Cardiac septum (tissue), 1 donor: ENCODE measurements around the gene KLF16. TPM values are rescaled to one million over a fixed set of nuclear protein-coding genes. Genes with fewer than 3 reads are reported as not detected.
"Not testable (repeated sequence)": the region's sequence is repeated elsewhere in the genome, so short reads cannot be mapped to it uniquely, and the experiment has no call there.

Experiments used
- DNase-seq: peaks from one replicate; pipeline ENCODE4 v3.0.0-alpha.2; 2020; ENCODE audit warnings: low spot score
- intact Hi-C: fragments of 100-400 bp; cut with DNase I; formaldehyde crosslinking; loops from one replicate; pipeline ENCODE4 v1.14.0; 2022
- long read RNA-seq: library from polyadenylated mRNA; unstranded; transcript quantifications from one replicate; pipeline ENCODE4 v2.0.0, GENCODE V29; 2021
- total RNA-seq: library from RNA; stranded (reverse); fragmentation: NEBNext Ultra II Directional; extraction: Animal tissue kit (Norgen Biotek cat#: 25700); gene quantifications from one replicate; pipeline ENCODE4 v1.2.1, GENCODE V29; 2021
- donor health status: DM: no; HTN: no; CAD: no.

The KLF16 gene
- 14.1 TPM for total RNA-seq
- long read RNA-seq, transcript KLF16-201 (2 exons, 2,890 nt) = major isoform, 26 of 34 reads
- long read RNA-seq, partial matches to known transcripts = 0 of 34 reads
- long read RNA-seq, other reads (novel, unspliced or antisense) = 8 of 34 reads

- intact Hi-C loops = no loop called here
- no peak for DNase-seq
Measured at GRCh38 chr19:1863328-1863637, at the start of gene KLF16. Gene KLF16, minus strand, starts transcription at chr19:1863579. Its CDS starts 82 bp downstream, at chr19:1863497.

GRCh38 chr19:1912760-1913505 lies 49.6 kb upstream of the KLF16 start:
- no peak for DNase-seq

GRCh38 chr19:1911995-1912394 lies 48.6 kb upstream of the KLF16 start:
- intact Hi-C loops = no loop called here
- no peak for DNase-seq

More at GRCh38 chr19:1912760-1913505, 49.6 kb upstream of the KLF16 start:
- intact Hi-C loops = no loop called here

- no peak for DNase-seq
- intact Hi-C loops = no loop called here
Measured at GRCh38 chr19:1911098-1911497, 47.7 kb upstream of the KLF16 start.

GRCh38 chr19:1910177-1910576 lies 46.8 kb upstream of the KLF16 start:
- DNase-seq = no peak
- intact Hi-C loops = no loop called here

- DNase-seq = no peak
- intact Hi-C loops = no loop called here
Measured at GRCh38 chr19:1909761-1910080, 46.3 kb upstream of the KLF16 start.

GRCh38 chr19:1908364-1908678 lies 44.9 kb upstream of the KLF16 start:
- intact Hi-C loops = no loop called here
- DNase-seq = no peak

GRCh38 chr19:1907563-1908363 lies 44.4 kb upstream of the KLF16 start:
- DNase-seq = no peak

GRCh38 chr19:1906985-1907562 lies 43.7 kb upstream of the KLF16 start:
- intact Hi-C loops = no loop called here

More at GRCh38 chr19:1907563-1908363, 44.4 kb upstream of the KLF16 start:
- intact Hi-C loops = no loop called here

GRCh38 chr19:1905863-1906375 lies 42.5 kb upstream of the KLF16 start:
- intact Hi-C loops = loop anchor here (2.0 kb wide), 1 partner anchor 41 kb away; no protein-coding TSS in a partner anchor
- no peak for DNase-seq

More at GRCh38 chr19:1906985-1907562, 43.7 kb upstream of the KLF16 start:
- DNase-seq = no peak

- DNase-seq = peak; percentile 100
- intact Hi-C loops = loop anchor here (2.0 kb wide), 1 partner anchor 40 kb away; no protein-coding TSS in a partner anchor
Measured at GRCh38 chr19:1905110-1905862, 41.9 kb upstream of the KLF16 start, which contains the start of the genes ADAT3 and SCAMP4. Gene ADAT3, plus strand, starts transcription at chr19:1905399. Its CDS starts 6,649 bp downstream, at chr19:1912048. Gene SCAMP4, plus strand, starts transcription at chr19:1905399. Its CDS starts 9,621 bp downstream, at chr19:1915020.

GRCh38 chr19:1904860-1905109 lies 41.4 kb upstream of the KLF16 start:
- no peak for DNase-seq
- intact Hi-C loops = loop anchor here (2.0 kb wide), 1 partner anchor 40 kb away; no protein-coding TSS in a partner anchor

- DNase-seq = no peak
- intact Hi-C loops = no loop called here
Measured at GRCh38 chr19:1902923-1903322, 39.5 kb upstream of the KLF16 start.

- no peak for DNase-seq
- intact Hi-C loops = no loop called here
Measured at GRCh38 chr19:1901940-1902404, 38.6 kb upstream of the KLF16 start.

GRCh38 chr19:1896508-1896907 lies 33.1 kb upstream of the KLF16 start:
- DNase-seq = no peak
- intact Hi-C loops = no loop called here

- intact Hi-C loops = no loop called here
- DNase-seq = no peak
Measured at GRCh38 chr19:1893791-1894190, 30.4 kb upstream of the KLF16 start.

GRCh38 chr19:1889907-1890306 lies 26.5 kb upstream of the KLF16 start:
- intact Hi-C loops = no loop called here
- DNase-seq = no peak

- intact Hi-C loops = no loop called here
- no peak for DNase-seq
Measured at GRCh38 chr19:1888385-1888784, 25.0 kb upstream of the KLF16 start.

- intact Hi-C loops, DNase-seq: not testable (repeated sequence)
Measured at GRCh38 chr19:1886360-1886759, 23.0 kb upstream of the KLF16 start.
